Measurements from ENCODE around the gene SRC.

The SRC gene

GRCh38 chr20:37315452-37316110 lies 30.4 kb upstream of the SRC start:
- no peak for DNase-seq

- no peak for DNase-seq
Observed at GRCh38 chr20:37316116-37316774, 29.7 kb upstream of the SRC start.

- DNase-seq = no peak
Observed at GRCh38 chr20:37316775-37317170, 29.2 kb upstream of the SRC start.

GRCh38 chr20:37317316-37317715 lies 28.6 kb upstream of the SRC start:
- DNase-seq = no peak

- no peak for DNase-seq
Observed at GRCh38 chr20:37317994-37318640, 27.8 kb upstream of the SRC start.

GRCh38 chr20:37319151-37319671 lies 26.7 kb upstream of the SRC start:
- DNase-seq = no peak

GRCh38 chr20:37323985-37324384 lies 22.0 kb upstream of the SRC start:
- DNase-seq = no peak

GRCh38 chr20:37325206-37325605 lies 20.7 kb upstream of the SRC start:
- no peak for DNase-seq

GRCh38 chr20:37326666-37327065 lies 19.3 kb upstream of the SRC start:
- no peak for DNase-seq

GRCh38 chr20:37327748-37328147 lies 18.2 kb upstream of the SRC start:
- DNase-seq = no peak

- no peak for DNase-seq
Observed at GRCh38 chr20:37328149-37328945, 17.6 kb upstream of the SRC start.

- DNase-seq = no peak
Observed at GRCh38 chr20:37329481-37330165, 16.3 kb upstream of the SRC start.

- DNase-seq = no peak
Observed at GRCh38 chr20:37330316-37330715, 15.6 kb upstream of the SRC start.

- DNase-seq = no peak
Observed at GRCh38 chr20:37331060-37331857, 14.7 kb upstream of the SRC start.

- no peak for DNase-seq
Observed at GRCh38 chr20:37333130-37333847, 12.7 kb upstream of the SRC start.

- DNase-seq = no peak
Observed at GRCh38 chr20:37333848-37334318, 12.1 kb upstream of the SRC start.

GRCh38 chr20:37334450-37334849 lies 11.5 kb upstream of the SRC start:
- DNase-seq = no peak

GRCh38 chr20:37335642-37336368 lies 10.1 kb upstream of the SRC start:
- no peak for DNase-seq

- DNase-seq = no peak
Observed at GRCh38 chr20:37336369-37337207, 9.4 kb upstream of the SRC start.
